BJ (cell line): ENCODE results near the gene EHMT2. TPM values are rescaled to one million over a fixed set of nuclear protein-coding genes. Genes with fewer than 3 reads are reported as not detected.

ENCODE experiments used
- CTCF ChIA-PET: fragments of 350-600 bp; formaldehyde crosslinking; extraction: SDS; loops from one replicate; lab custom pipeline; 2021; ENCODE audit warnings: antibody characterized with exemption, inconsistent platforms; lab: Yijun Ruan, JAX
- POLR2A ChIA-PET: fragments of 300-600 bp; sonication (Branson Sonifier 250); formaldehyde crosslinking; extraction: SDS; loops from one replicate; lab custom pipeline; 2021; ENCODE audit warnings: antibody characterized with exemption; lab: Charles Lee
- DNase-seq: peaks from one replicate; pipeline ENCODE4 v3.0.0-alpha.2; 2011; ENCODE audit warnings: low read depth
- H3K27me3 ChIP-seq: 2 replicates; pipeline ENCODE4 v1.6.0; 2011; ENCODE audit warnings: low read length; ENCODE audit not compliant: control insufficient read depth, insufficient read depth
- H3K36me3 ChIP-seq: 2 replicates; pipeline ENCODE4 v1.5.1; 2011; ENCODE audit warnings: low read length; ENCODE audit not compliant: control insufficient read depth, insufficient read depth
- H3K4me3 ChIP-seq: 2 replicates; pipeline ENCODE4 v1.5.1; 2011; ENCODE audit warnings: low read depth, mild to moderate bottlenecking, control low read depth, low read length
- CTCF ChIP-seq: IDR thresholded peaks from 2 replicates; pipeline ENCODE4 v1.5.1; 2011; ENCODE audit warnings: low read depth, mild to moderate bottlenecking, control low read depth, inconsistent platforms, low read length, moderate library complexity; ENCODE audit not compliant: insufficient read depth
- polyA plus RNA-seq: library from polyadenylated mRNA; depleted of rRNA; stranded (reverse); fragments of >200 nt; gene quantifications from 2 replicates; pipeline ENCODE4 v1.2.3, GENCODE V29; 2011

Gene EHMT2
- polyA plus RNA-seq, 1 experiment = 32.8 TPM

GRCh38 chr6:31887173-31888007 is 10.1 kb downstream of the EHMT2 start:
- Histone ChIP-seq H3K36me3 (peaks cover 45% of the 10 kb centered on the region), H3K4me3 (no peak overlapping the region), H3K27me3 (no peaks in the 10 kb centered on the region)
- ChIA-PET CTCF (interaction anchor here (0.6 to 3.4 kb wide), 7 partner anchors 9 to 340 kb away, joined by 3 to 24 read pairs (median 4); partner anchors contain the start of genes EHMT2 and NFKBIL1), POLR2A (no interaction called here)
- DNase-seq = no peak
- no peak for TF ChIP-seq CTCF

DNA sequence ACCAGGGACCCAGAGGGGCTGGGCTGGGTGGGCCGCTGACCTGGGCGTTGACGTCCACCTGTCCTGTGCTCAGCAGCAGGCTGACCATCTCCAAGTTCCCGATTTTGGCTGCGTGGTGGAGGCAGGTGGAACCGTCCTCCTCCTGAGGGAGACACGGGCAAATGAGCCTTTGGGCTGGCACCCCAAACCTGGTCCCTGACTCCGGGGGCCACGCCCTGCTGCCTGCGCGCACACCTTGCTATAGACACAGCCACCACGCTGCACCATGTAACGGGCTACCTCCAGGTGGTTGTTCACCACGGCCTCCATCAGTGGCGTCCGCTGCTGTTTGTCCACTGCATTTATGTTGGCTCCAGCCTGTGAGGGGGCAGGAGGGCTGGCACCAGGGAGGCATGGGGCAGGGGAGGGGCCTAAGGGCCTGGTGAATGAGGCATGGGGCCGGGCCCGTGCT is 10.9 kb downstream of the EHMT2 start:
- ChIA-PET POLR2A (no interaction called here), CTCF (interaction anchor here (2.0 kb wide), 1 partner anchor 66 kb away, joined by 8 read pairs; no protein-coding TSS in a partner anchor)
- TF ChIP-seq CTCF = no peak
- no peak for DNase-seq
- peaks cover 44% of the 10 kb centered on the region for H3K36me3 ChIP-seq
- no peak overlapping the region for H3K4me3 ChIP-seq
- no peaks in the 10 kb centered on the region for H3K27me3 ChIP-seq

DNA sequence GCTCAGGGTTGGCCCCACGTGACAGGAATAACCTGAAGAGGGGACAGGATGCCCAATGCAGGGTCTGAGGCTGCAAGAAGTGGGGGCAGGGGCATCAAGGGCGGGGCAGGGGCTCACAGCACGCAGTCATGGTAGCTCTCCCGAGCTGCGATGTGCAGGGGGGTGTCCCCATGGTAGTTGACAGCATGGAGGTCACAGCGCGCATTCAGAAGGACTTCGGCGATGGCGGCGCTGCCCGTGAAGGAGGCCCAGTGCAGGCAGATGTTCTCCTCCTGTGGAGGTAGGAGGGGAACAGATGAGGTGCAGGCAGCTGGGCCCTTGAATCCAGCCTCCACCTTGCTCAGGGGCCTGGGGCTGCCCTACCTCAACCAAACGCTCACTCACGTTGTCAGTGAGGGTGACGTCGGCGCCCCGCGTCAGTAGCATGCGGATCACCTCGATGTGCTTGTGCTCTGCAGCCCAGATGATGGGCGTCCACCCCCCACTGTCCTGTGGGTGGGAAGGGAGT is 12.9 kb downstream of the EHMT2 start:
- peaks cover 52% of the 10 kb centered on the region for H3K36me3 ChIP-seq
- H3K27me3 ChIP-seq = no peaks in the 10 kb centered on the region
- CTCF ChIA-PET = interaction anchor here (1.0 kb wide), 1 partner anchor 54 kb away, joined by 3 read pairs; no protein-coding TSS in a partner anchor
- POLR2A ChIA-PET = no interaction called here
- H3K4me3 ChIP-seq = no peak overlapping the region
- no peak for DNase-seq
- TF ChIP-seq CTCF = no peak

DNA sequence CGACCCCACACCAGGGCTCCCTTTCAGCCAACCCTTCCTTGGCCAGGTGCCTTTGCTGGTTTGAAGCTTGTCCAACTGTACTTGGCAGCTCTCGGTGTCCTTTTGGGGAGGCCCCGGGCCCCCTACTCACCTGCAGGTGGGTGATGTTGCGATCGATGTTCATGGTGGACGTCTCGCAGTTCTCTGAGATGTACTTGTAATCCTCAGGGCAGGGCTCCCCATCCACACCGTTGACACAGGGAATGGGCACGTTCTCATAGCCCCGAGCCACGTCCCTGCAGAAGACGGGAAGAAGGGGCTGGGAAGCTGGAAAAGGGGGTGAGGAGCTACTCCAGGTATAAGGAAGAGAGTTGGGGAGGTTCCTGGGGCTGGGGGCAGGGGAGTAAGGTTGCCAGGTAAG is 13.8 kb downstream of the EHMT2 start:
- CTCF ChIA-PET = interaction anchor here (1.0 to 1.2 kb wide), 2 partner anchors 17 to 53 kb away, joined by 3 to 4 read pairs; no protein-coding TSS in a partner anchor
- TF ChIP-seq CTCF = no peak
- peaks cover 49% of the 10 kb centered on the region for H3K36me3 ChIP-seq
- no peak overlapping the region for H3K4me3 ChIP-seq
- no peaks in the 10 kb centered on the region for H3K27me3 ChIP-seq
- POLR2A ChIA-PET = no interaction called here
- DNase-seq = no peak

DNA sequence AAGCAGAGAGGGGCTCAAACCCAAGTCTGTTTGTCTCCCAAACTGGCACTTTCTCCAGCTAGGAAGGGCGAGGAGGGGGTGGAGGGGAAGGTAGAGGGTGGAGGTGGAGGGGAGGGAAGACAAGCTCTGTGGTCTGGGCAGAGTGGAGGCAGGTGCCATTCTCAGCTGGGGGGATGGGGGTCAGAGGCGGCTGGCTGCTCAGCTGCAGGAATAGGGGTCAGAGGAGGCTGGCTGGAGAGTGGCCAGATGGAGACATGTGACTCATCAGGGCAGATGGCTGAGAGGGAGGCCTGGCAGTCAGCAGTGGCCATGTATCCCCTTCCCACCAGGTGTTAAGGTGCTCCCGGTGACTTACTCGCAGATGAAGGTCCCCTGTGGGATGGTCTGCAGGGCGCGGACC is 15.2 kb downstream of the EHMT2 start:
- CTCF ChIA-PET = interaction anchor here (1.2 kb wide), 1 partner anchor 71 kb away, joined by 3 read pairs; no protein-coding TSS in a partner anchor
- no peak overlapping the region for H3K4me3 ChIP-seq
- H3K36me3 ChIP-seq = peaks cover 39% of the 10 kb centered on the region
- DNase-seq = no peak
- POLR2A ChIA-PET = interaction anchor here (0.6 kb wide), 1 partner anchor 1268 kb away, joined by 28 read pairs; no protein-coding TSS in a partner anchor
- H3K27me3 ChIP-seq = no peaks in the 10 kb centered on the region
- no peak for TF ChIP-seq CTCF
